B cell (primary cell): ENCODE measurements around the gene CFAP100. TPM values are rescaled to one million over a fixed set of nuclear protein-coding genes. Genes with fewer than 3 reads are reported as not detected.

Experiments used
- ATAC-seq: fragments of 200-7000 bp; cut with Tn5 transposase; one replicate; pipeline ENCODE4 v1.10.0; 2021; ENCODE audit warnings: low read depth, mild to moderate bottlenecking, moderate number of reproducible peaks, moderate library complexity
- CTCF ChIA-PET: fragments of 350-600 bp; sonication (Branson Sonifier 250); formaldehyde crosslinking; loops from one replicate; lab custom pipeline; 2021; ENCODE audit warnings: antibody characterized with exemption, inconsistent platforms; lab: Charles Lee
- POLR2A ChIA-PET: fragments of 350-600 bp; sonication (Branson Sonifier 250); formaldehyde crosslinking; loops from one replicate; lab custom pipeline; 2021; ENCODE audit warnings: antibody characterized with exemption; lab: Charles Lee
- DNase-seq: peaks from one replicate; pipeline ENCODE4 v3.0.0; 2013
- H2AFZ ChIP-seq: 2 replicates; pipeline ENCODE4 v1.6.1; 2012; ENCODE audit warnings: mild to moderate bottlenecking, low read depth, low read length; ENCODE audit not compliant: insufficient read depth, poor library complexity, severe bottlenecking
- H3K27ac ChIP-seq, 2 donors: 1 replicate in 1 of 2; 2 replicates in 1 of 2; pipeline ENCODE4 v1.5.1; 2012 to 2013; ENCODE audit warnings: low read length in 2 of 2, mild to moderate bottlenecking in 2 of 2, moderate library complexity in 1 of 2
- H3K27me3 ChIP-seq, 4 experiments: fragments of 200-600 bp in 1 of 4; sonication (generic) in 1 of 4; replicated peaks in 1 of 4; 1 replicate in 2 of 4; 2 replicates in 2 of 4; pipeline versions ENCODE4 v1.6.1 to v1.7.0; 2013 to 2016; ENCODE audit warnings: low read length in 3 of 4, mild to moderate bottlenecking in 2 of 4, mixed read lengths in 1 of 4, moderate library complexity in 1 of 4; ENCODE audit not compliant: insufficient read depth in 4 of 4, control insufficient read depth in 3 of 4; ENCODE audit errors: control extremely low read depth in 1 of 4
- H3K36me3 ChIP-seq, 2 experiments: replicated peaks in 1 of 2; 1 replicate in 1 of 2; 2 replicates in 1 of 2; pipeline versions ENCODE4 v1.6.1 to v1.7.1; 2013; ENCODE audit warnings: low read length in 1 of 2; ENCODE audit not compliant: insufficient read depth in 2 of 2, control insufficient read depth in 1 of 2; ENCODE audit errors: control extremely low read depth in 1 of 2, extremely low read depth in 1 of 2
- H3K4me1 ChIP-seq, 2 donors: fragments of 200-600 bp in 1 of 2; sonication (generic) in 1 of 2; 1 replicate in 1 of 2; 2 replicates in 1 of 2; pipeline versions ENCODE4 v1.5.1 to v1.6.1; 2013 to 2017; ENCODE audit warnings: low read length in 2 of 2; ENCODE audit not compliant: control insufficient read depth in 2 of 2, insufficient read depth in 2 of 2
- H3K4me2 ChIP-seq: replicated peaks from 2 replicates; pipeline ENCODE3; 2012; ENCODE audit warnings: mild to moderate bottlenecking, low read depth, low read length; ENCODE audit not compliant: poor library complexity, severe bottlenecking
- H3K4me3 ChIP-seq, 5 experiments: fragments of 200-600 bp in 1 of 5; sonication (generic) in 1 of 5; 1 replicate in 3 of 5; 2 replicates in 2 of 5; pipeline versions ENCODE4 v1.5.1 to v1.7.0; 2011 to 2016; ENCODE audit warnings: low read length in 4 of 5, mild to moderate bottlenecking in 4 of 5, low read depth in 2 of 5, control low read depth in 1 of 5, moderate library complexity in 1 of 5; ENCODE audit not compliant: insufficient read depth in 1 of 5; ENCODE audit errors: control extremely low read depth in 1 of 5, extremely low read depth in 1 of 5
- H3K79me2 ChIP-seq: fragments of 200-600 bp; sonication (generic); one replicate; pipeline ENCODE4 v1.6.0; 2016; ENCODE audit warnings: low read length; ENCODE audit not compliant: control insufficient read depth, insufficient read depth
- H3K9ac ChIP-seq: fragments of 200-600 bp; sonication (generic); 2 replicates; pipeline ENCODE4 v1.6.1; 2017; ENCODE audit warnings: mild to moderate bottlenecking, low read length, moderate library complexity
- H3K9me3 ChIP-seq, 3 donors: one replicate each; pipeline versions ENCODE4 v1.6.1 to v1.7.1; 2013; ENCODE audit warnings: low read length in 2 of 3; ENCODE audit not compliant: control insufficient read depth in 2 of 3, insufficient read depth in 1 of 3; ENCODE audit errors: control extremely low read depth in 1 of 3
- H4K20me1 ChIP-seq: 2 replicates; pipeline ENCODE4 v1.6.0; 2012; ENCODE audit warnings: mild to moderate bottlenecking, low read length; ENCODE audit not compliant: insufficient read depth, control insufficient read depth, poor library complexity, severe bottlenecking
- H3K27ac Mint-ChIP-seq: one replicate; pipeline ENCODE4 v1.8.0; 2021; ENCODE audit warnings: mixed read lengths
- H3K27me3 Mint-ChIP-seq: one replicate; pipeline ENCODE4 v1.8.0; 2021; ENCODE audit warnings: mixed read lengths
- H3K4me1 Mint-ChIP-seq: one replicate; pipeline ENCODE4 v1.8.0; 2021; ENCODE audit warnings: mixed read lengths
- H3K4me3 Mint-ChIP-seq: one replicate; pipeline ENCODE4 v1.8.0; 2021; ENCODE audit warnings: mixed read lengths
- H3K9me3 Mint-ChIP-seq: one replicate; pipeline ENCODE4 v1.8.0; 2022; ENCODE audit warnings: mixed read lengths; ENCODE audit not compliant: insufficient read depth
- EZH2 ChIP-seq: IDR thresholded peaks from 2 replicates; pipeline ENCODE4 v1.6.1; 2012; ENCODE audit warnings: borderline replicate concordance, low read depth, mild to moderate bottlenecking, moderate library complexity, low read length; ENCODE audit not compliant: insufficient read depth, poor library complexity, severe bottlenecking
- WGBS: methylation state at CpG from one replicate; pipeline ENCODE4 v1.1.5; 2013; ENCODE audit warnings: missing lambda C conversion rate; ENCODE audit not compliant: insufficient coverage; 5-methylcytosine and 5-hydroxymethylcytosine counted together
- intact Hi-C: fragments of 100-400 bp; cut with micrococcal nuclease; formaldehyde crosslinking; loops from one replicate; pipeline ENCODE4 v1.10.0; 2022
- polyA plus RNA-seq: library from polyadenylated mRNA; depleted of rRNA; stranded (reverse); fragments of >200 nt; gene quantifications from 2 replicates; pipeline ENCODE4 v1.2.3, GENCODE V29; 2012
- total RNA-seq, 2 donors: library from RNA; stranded (reverse); fragments of 120-200 nt in 1 of 2; gene quantifications; 1 replicate in 1 of 2; 2 replicates in 1 of 2; pipeline versions ENCODE4 v1.2.3 to v1.2.4, GENCODE V29; 2013 to 2022
- TF ChIP-seq, protein P1 (sequence below): fragments of 200-600 bp; IDR thresholded peaks from one replicate; pipeline ENCODE4 v1.8.0; 2022; ENCODE audit warnings: antibody characterized with exemption, mild to moderate bottlenecking

CFAP100 gene
- total and polyA plus RNA-seq, 2 donors (not counting 1 experiment from before 2014, with no cell fraction given), result not detected

DNA sequence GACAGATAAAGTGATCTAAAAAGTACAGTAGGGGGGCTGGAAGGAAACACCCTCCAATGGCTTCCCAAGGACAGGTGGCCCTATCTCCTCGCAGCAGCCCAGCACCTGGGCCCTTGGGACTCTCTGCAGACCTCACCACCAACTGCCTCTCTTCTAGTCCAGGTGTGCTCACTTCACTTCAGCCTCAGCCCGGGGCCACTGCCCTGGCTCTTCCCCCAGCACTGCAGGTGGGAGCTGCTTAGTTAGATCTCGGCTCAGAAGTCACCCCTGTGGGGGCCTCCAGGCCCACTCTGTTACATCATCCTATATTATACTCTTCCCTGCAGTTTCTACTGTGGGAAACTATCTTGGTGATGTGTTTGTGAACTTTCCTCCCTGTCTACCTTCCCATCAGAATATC, 39.5 kb upstream of the CFAP100 start:
- peak overlapping the region; percentile 91 for H3K4me3 Mint-ChIP-seq
- H3K9me3 Mint-ChIP-seq, result no peaks in the 10 kb centered on the region

DNA sequence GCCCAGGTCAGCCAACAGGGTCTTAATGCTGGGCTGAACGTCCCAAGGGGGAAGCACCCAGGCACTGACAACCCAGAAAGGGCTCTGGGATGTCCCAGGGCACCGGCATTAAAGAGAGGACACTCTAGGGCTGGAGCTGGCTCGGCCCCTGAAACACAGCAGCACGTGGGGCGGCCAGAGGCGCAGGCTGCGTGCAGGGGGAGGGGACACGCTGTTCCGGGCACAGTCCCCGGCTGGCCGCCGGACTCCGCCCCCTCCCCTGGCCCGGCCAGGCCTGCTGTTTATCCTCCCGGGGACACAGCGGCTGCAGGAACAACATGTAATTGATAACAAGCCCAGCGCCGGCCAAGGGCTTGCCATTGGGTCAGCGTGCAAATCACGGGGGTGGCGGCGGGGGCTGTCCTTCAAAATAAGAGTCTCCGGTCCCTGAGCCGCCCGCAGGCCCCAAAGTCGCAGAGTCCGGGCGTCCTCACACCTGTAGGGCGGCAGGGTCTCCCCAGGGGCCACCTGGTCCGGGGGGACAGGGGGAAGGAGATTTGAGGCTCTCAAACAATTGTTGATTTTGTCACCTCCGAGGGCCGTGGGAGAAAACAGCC, 38.8 kb upstream of the CFAP100 start:
- ChIA-PET CTCF (no interaction called here), POLR2A (no interaction called here)
- Histone ChIP-seq H3K9ac (peak overlapping the region; percentile 71), H4K20me1 (no peaks in the 10 kb centered on the region), H3K79me2 (no peaks in the 10 kb centered on the region), H3K27me3 (peaks cover 0 to 51% (median 20%) of the 10 kb centered on the region in 4 experiments), H3K4me1 (peaks cover 20 to 21% of the 10 kb centered on the region in 2 donors), H3K27ac (no peak overlapping the region), H2AFZ (peak overlapping the region; percentile 79), H3K4me2 (peak overlapping the region; percentile 99), H3K36me3 (no peaks in the 10 kb centered on the region), H3K4me3 (peak overlapping the region; percentile 5 to 84 (median 59)), H3K9me3 (peaks cover 0 to 10% (median 0%) of the 10 kb centered on the region in 3 donors)
- 6% methylated on average over 29 of the region's 32 CpGs for WGBS
- ATAC-seq (no peak), DNase-seq (no peak)
- Mint-ChIP-seq H3K4me3 (peak overlapping the region; percentile 91), H3K27me3 (peaks cover 40% of the 10 kb centered on the region), H3K27ac (no peak overlapping the region), H3K4me1 (peaks cover 16% of the 10 kb centered on the region), H3K9me3 (no peaks in the 10 kb centered on the region)
- intact Hi-C loops, result loop anchor here (1.0 to 5.0 kb wide), 6 partner anchors 273 to 1696 kb away; partner anchors contain the start of genes CHCHD6, PLXNA1 and SEC61A1
- TF ChIP-seq, protein P1, sequence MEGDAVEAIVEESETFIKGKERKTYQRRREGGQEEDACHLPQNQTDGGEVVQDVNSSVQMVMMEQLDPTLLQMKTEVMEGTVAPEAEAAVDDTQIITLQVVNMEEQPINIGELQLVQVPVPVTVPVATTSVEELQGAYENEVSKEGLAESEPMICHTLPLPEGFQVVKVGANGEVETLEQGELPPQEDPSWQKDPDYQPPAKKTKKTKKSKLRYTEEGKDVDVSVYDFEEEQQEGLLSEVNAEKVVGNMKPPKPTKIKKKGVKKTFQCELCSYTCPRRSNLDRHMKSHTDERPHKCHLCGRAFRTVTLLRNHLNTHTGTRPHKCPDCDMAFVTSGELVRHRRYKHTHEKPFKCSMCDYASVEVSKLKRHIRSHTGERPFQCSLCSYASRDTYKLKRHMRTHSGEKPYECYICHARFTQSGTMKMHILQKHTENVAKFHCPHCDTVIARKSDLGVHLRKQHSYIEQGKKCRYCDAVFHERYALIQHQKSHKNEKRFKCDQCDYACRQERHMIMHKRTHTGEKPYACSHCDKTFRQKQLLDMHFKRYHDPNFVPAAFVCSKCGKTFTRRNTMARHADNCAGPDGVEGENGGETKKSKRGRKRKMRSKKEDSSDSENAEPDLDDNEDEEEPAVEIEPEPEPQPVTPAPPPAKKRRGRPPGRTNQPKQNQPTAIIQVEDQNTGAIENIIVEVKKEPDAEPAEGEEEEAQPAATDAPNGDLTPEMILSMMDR, result no peak
- TF ChIP-seq EZH2, result no peak

More for the DNA sequence above, 39.5 kb upstream of the CFAP100 start:
- 38% methylated on average over 3 of the region's 3 CpGs for WGBS
- ATAC-seq, result no peak
- Histone ChIP-seq H3K4me2 (peak overlapping the region; percentile 99), H3K27ac (no peak overlapping the region), H3K36me3 (no peaks in the 10 kb centered on the region), H3K79me2 (no peaks in the 10 kb centered on the region), H3K27me3 (peaks cover 0 to 45% (median 20%) of the 10 kb centered on the region in 4 experiments), H3K9ac (no peak overlapping the region), H4K20me1 (no peaks in the 10 kb centered on the region), H3K4me1 (peaks cover 20 to 21% of the 10 kb centered on the region in 2 donors), H3K4me3 (no peak overlapping the region), H3K9me3 (peaks cover 0 to 10% (median 0%) of the 10 kb centered on the region in 3 donors), H2AFZ (peak overlapping the region; percentile 79)
- ChIA-PET CTCF (no interaction called here), POLR2A (no interaction called here)
- Mint-ChIP-seq H3K27me3 (peaks cover 37% of the 10 kb centered on the region), H3K4me1 (peaks cover 16% of the 10 kb centered on the region), H3K27ac (no peak overlapping the region)
- TF ChIP-seq EZH2, result no peak
- TF ChIP-seq, protein P1, result no peak
- intact Hi-C loops, result loop anchor here (5.0 kb wide), 3 partner anchors 627 to 1697 kb away; partner anchors contain the start of genes PLXNA1 and SEC61A1
- no peak for DNase-seq
